Neural cell (in vitro differentiated cells): ENCODE measurements around the gene MACROD1. TPM values are rescaled to one million over a fixed set of nuclear protein-coding genes. Genes with fewer than 3 reads are reported as not detected.

Experiments used
- H2AFZ ChIP-seq: fragments of 200-600, 300-800 bp; sonication (generic), shearing (Covaris generic); 2 replicates; pipeline ENCODE4 v1.6.0; 2014; ENCODE audit warnings: low read depth, mild to moderate bottlenecking, antibody characterized with exemption, low read length, moderate library complexity
- H3F3A ChIP-seq: fragments of 200-600 bp; shearing (Covaris generic); 2 replicates; pipeline ENCODE4 v1.6.1; 2016; ENCODE audit warnings: mild to moderate bottlenecking, moderate library complexity, mixed read lengths, antibody characterized with exemption, low read length; ENCODE audit not compliant: insufficient read depth, poor library complexity, severe bottlenecking
- H3K27ac ChIP-seq: fragments of 200-600, 300-800 bp; sonication (generic), shearing (Covaris generic); 2 replicates; pipeline ENCODE4 v1.5.1; 2014; ENCODE audit warnings: mild to moderate bottlenecking, low read length, moderate library complexity
- H3K27me3 ChIP-seq: fragments of 300-800, 200-600 bp; sonication (generic), shearing (Covaris generic); 2 replicates; pipeline ENCODE4 v1.6.0; 2014; ENCODE audit warnings: mild to moderate bottlenecking, low read depth, low read length, moderate library complexity; ENCODE audit not compliant: insufficient read depth
- H3K36me3 ChIP-seq: fragments of 300-800, 200-600 bp; sonication (generic), shearing (Covaris generic); 2 replicates; pipeline ENCODE4 v1.5.1; 2014; ENCODE audit warnings: mild to moderate bottlenecking, antibody characterized with exemption, low read length, moderate library complexity; ENCODE audit not compliant: insufficient read depth
- H3K4me2 ChIP-seq: fragments of 300-800, 200-600 bp; sonication (generic), shearing (Covaris generic); 2 replicates; pipeline ENCODE4 v1.6.0; 2014; ENCODE audit warnings: mild to moderate bottlenecking, low read length
- H3K4me3 ChIP-seq: fragments of 300-800, 200-600 bp; sonication (generic), shearing (Covaris generic); 2 replicates; pipeline ENCODE4 v1.5.1; 2014; ENCODE audit warnings: mild to moderate bottlenecking, low read length, moderate library complexity
- H3K79me2 ChIP-seq: fragments of 200-600 bp; shearing (Covaris generic); replicated peaks from 2 replicates; pipeline ENCODE4 v1.6.0; 2014; ENCODE audit warnings: mild to moderate bottlenecking, low read length, moderate library complexity; ENCODE audit not compliant: insufficient read depth
- H3K9ac ChIP-seq: fragments of 300-800, 200-600 bp; sonication (generic), shearing (Covaris generic); 2 replicates; pipeline ENCODE4 v1.6.1; 2016; ENCODE audit warnings: mild to moderate bottlenecking, low read length, mixed read lengths
- H3K9me2 ChIP-seq: fragments of 200-600 bp; shearing (Covaris generic); 2 replicates; pipeline ENCODE4 v1.6.1; 2016; ENCODE audit warnings: mild to moderate bottlenecking, low read length, mixed read lengths; ENCODE audit not compliant: insufficient read depth
- H3K9me3 ChIP-seq: fragments of 200-600, 300-800 bp; sonication (generic), shearing (Covaris generic); 2 replicates; pipeline ENCODE4 v1.6.1; 2016; ENCODE audit warnings: mild to moderate bottlenecking, mixed run types, low read length, moderate library complexity, mixed read lengths
- H4K20me1 ChIP-seq: fragments of 200-600 bp; shearing (Covaris generic); 2 replicates; pipeline ENCODE4 v1.6.1; 2016; ENCODE audit warnings: mild to moderate bottlenecking, mixed run types; ENCODE audit not compliant: insufficient read depth
- CTCF ChIP-seq: fragments of 450-650 bp; IDR thresholded peaks from 2 replicates; pipeline ENCODE4 v1.5.1; 2014; ENCODE audit warnings: antibody characterized with exemption, mild to moderate bottlenecking, moderate library complexity; ENCODE audit not compliant: poor library complexity, severe bottlenecking
- EP300 ChIP-seq: fragments of 450-650 bp; conservative IDR thresholded peaks from 2 replicates; pipeline ENCODE4 v1.6.1; 2014; ENCODE audit warnings: antibody characterized with exemption, mild to moderate bottlenecking, moderate library complexity; ENCODE audit not compliant: poor library complexity, severe bottlenecking
- EZH2 ChIP-seq: fragments of 200-600, 300-800 bp; shearing (Covaris generic), sonication (generic); IDR thresholded peaks from 2 replicates; pipeline ENCODE4 v1.6.1; 2014; ENCODE audit warnings: antibody characterized with exemption, low read length, borderline replicate concordance, mild to moderate bottlenecking; ENCODE audit not compliant: insufficient read depth, poor library complexity, severe bottlenecking
- MXI1 ChIP-seq: fragments of 450-650 bp; conservative IDR thresholded peaks from 2 replicates; pipeline ENCODE4 v1.6.1; 2014; ENCODE audit warnings: antibody characterized with exemption, mild to moderate bottlenecking; ENCODE audit not compliant: poor library complexity, severe bottlenecking
- POLR2AphosphoS5 ChIP-seq: IDR thresholded peaks from 2 replicates; pipeline ENCODE4 v1.6.1; 2012
- RAD21 ChIP-seq: fragments of 450-650 bp; conservative IDR thresholded peaks from 2 replicates; pipeline ENCODE4 v1.6.1; 2014; ENCODE audit warnings: antibody characterized with exemption, mild to moderate bottlenecking, moderate library complexity
- REST ChIP-seq: IDR thresholded peaks from 2 replicates; pipeline ENCODE4 v1.6.1; 2012; ENCODE audit warnings: borderline replicate concordance
- SMC3 ChIP-seq: fragments of 450-650 bp; conservative IDR thresholded peaks from 2 replicates; pipeline ENCODE4 v1.6.1; 2014; ENCODE audit warnings: antibody characterized with exemption, mild to moderate bottlenecking, moderate library complexity; ENCODE audit not compliant: poor library complexity
- TAF1 ChIP-seq: IDR thresholded peaks from 2 replicates; pipeline ENCODE4 v1.6.1; 2012; ENCODE audit warnings: low read depth
- polyA plus RNA-seq: library from polyadenylated mRNA; depleted of rRNA; stranded (reverse); fragments of >200 nt; gene quantifications from 2 replicates; pipeline ENCODE4 v1.2.3, GENCODE V29; 2014
- small RNA-seq, 3 experiments: library from RNA; depleted of rRNA; stranded (forward); fragments of <200 nt; gene quantifications; one replicate each; pipeline ENCODE3, GENCODE V24; 2012

The MACROD1 gene
- polyA plus RNA-seq, 1 donor from 2014 or later = 30.8 TPM

- Histone ChIP-seq H3K79me2 (no peaks in the 10 kb centered on the region), H3K4me2 (no peak overlapping the region), H3K9ac (no peak overlapping the region), H4K20me1 (no peaks in the 10 kb centered on the region), H3K9me3 (no peaks in the 10 kb centered on the region), H2AFZ (no peak overlapping the region), H3F3A (no peaks in the 10 kb centered on the region), H3K27ac (no peak overlapping the region), H3K4me3 (no peak overlapping the region), H3K27me3 (no peaks in the 10 kb centered on the region), H3K36me3 (peaks cover 8% of the 10 kb centered on the region), H3K9me2 (no peaks in the 10 kb centered on the region)
- TF ChIP-seq SMC3 (no peak), CTCF (no peak), EZH2 (no peak), EP300 (no peak), POLR2AphosphoS5 (no peak), TAF1 (no peak), RAD21 (no peak)
These were observed 213.3 kb downstream of the MACROD1 start for GRCh38 chr11:63952570-63952969.

- no peaks in the 10 kb centered on the region for H3K79me2 ChIP-seq
- no peaks in the 10 kb centered on the region for H3K27me3 ChIP-seq
- no peak overlapping the region for H3K4me2 ChIP-seq
- no peak overlapping the region for H3K9ac ChIP-seq
- H3K4me3 ChIP-seq = no peak overlapping the region
- no peaks in the 10 kb centered on the region for H4K20me1 ChIP-seq
- no peak overlapping the region for H2AFZ ChIP-seq
- peaks cover 8% of the 10 kb centered on the region for H3K36me3 ChIP-seq
- H3K9me3 ChIP-seq = no peaks in the 10 kb centered on the region
- H3K9me2 ChIP-seq = no peaks in the 10 kb centered on the region
- TF ChIP-seq SMC3 (no peak), MXI1 (no peak), REST (no peak)
- no peak overlapping the region for H3K27ac ChIP-seq
- no peaks in the 10 kb centered on the region for H3F3A ChIP-seq
These were observed 214.0 kb downstream of the MACROD1 start for GRCh38 chr11:63951779-63952536.

Small RNA genes within 50 kb of the gene (small RNA-seq; reads per million reads assigned to genes)
- 0 to 0.33 (median 0.10) reads per million in 3 experiments for gene RNU6-45P

Other genes starting within 250 kb of the MACROD1 start
- gene RCOR2, start 248.9 kb downstream of the MACROD1 start, polyA plus RNA-seq = 41.5 and 51.0 TPM in 2 replicates
- gene NAA40, start 227.1 kb downstream of the MACROD1 start, polyA plus RNA-seq = 53.6 and 66.7 TPM in 2 replicates
- 861 and 863 TPM in 2 replicates for gene COX8A, start 191.5 kb downstream of the MACROD1 start, polyA plus RNA-seq
- 103 and 131 TPM in 2 replicates for gene OTUB1, start 179.7 kb downstream of the MACROD1 start, polyA plus RNA-seq
- gene FLRT1, start 130.2 kb downstream of the MACROD1 start, polyA plus RNA-seq = 2.6 and 3.5 TPM in 2 replicates
- gene STIP1, start 20.1 kb upstream of the MACROD1 start, polyA plus RNA-seq = 161 and 174 TPM in 2 replicates
- gene FERMT3, start 40.6 kb upstream of the MACROD1 start, polyA plus RNA-seq = 0.89 TPM in 1 of 2 replicates, not detected in the other
- 67.2 and 75.8 TPM in 2 replicates for gene TRPT1, start 60.1 kb upstream of the MACROD1 start, polyA plus RNA-seq
- gene NUDT22, start 60.2 kb upstream of the MACROD1 start, polyA plus RNA-seq = 47.3 and 62.1 TPM in 2 replicates
- gene DNAJC4, start 64.4 kb upstream of the MACROD1 start, polyA plus RNA-seq = 20.3 and 23.9 TPM in 2 replicates
- gene VEGFB, start 68.5 kb upstream of the MACROD1 start, polyA plus RNA-seq = 4.8 and 6.1 TPM in 2 replicates
- 36.9 and 47.4 TPM in 2 replicates for gene FKBP2, start 75.0 kb upstream of the MACROD1 start, polyA plus RNA-seq
- 400 and 475 TPM in 2 replicates for gene PPP1R14B, start 80.8 kb upstream of the MACROD1 start, polyA plus RNA-seq
- 2.1 and 3.4 TPM in 2 replicates for gene PLCB3, start 85.4 kb upstream of the MACROD1 start, polyA plus RNA-seq
- 219 and 228 TPM in 2 replicates for gene BAD, start 118.6 kb upstream of the MACROD1 start, polyA plus RNA-seq
- 34.1 and 40.1 TPM in 2 replicates for gene GPR137, start 119.7 kb upstream of the MACROD1 start, polyA plus RNA-seq
- 0.60 and 1.0 TPM in 2 replicates for gene KCNK4, start 125.2 kb upstream of the MACROD1 start, polyA plus RNA-seq
- gene CATSPERZ, start 134.2 kb upstream of the MACROD1 start, polyA plus RNA-seq = 3.4 TPM in 1 of 2 replicates, not detected in the other
- 29.0 and 30.0 TPM in 2 replicates for gene ESRRA, start 139.4 kb upstream of the MACROD1 start, polyA plus RNA-seq
- gene TRMT112, start 151.4 kb upstream of the MACROD1 start, polyA plus RNA-seq = 278 and 335 TPM in 2 replicates
- 452 and 489 TPM in 2 replicates for gene PRDX5, start 152.0 kb upstream of the MACROD1 start, polyA plus RNA-seq
- 1.3 and 5.4 TPM in 2 replicates for gene CCDC88B, start 174.1 kb upstream of the MACROD1 start, polyA plus RNA-seq
- 16.7 and 24.6 TPM in 2 replicates for gene RPS6KA4, start 193.0 kb upstream of the MACROD1 start, polyA plus RNA-seq